ENCODE results near the gene LAMC1. TPM values are rescaled to one million over a fixed set of nuclear protein-coding genes. Genes with fewer than 3 reads are reported as not detected.

Gene LAMC1
- 361 and 394 TPM in 2 replicates for total RNA-seq (2012; rRNA removed)
- 223 and 249 TPM in 2 replicates for polyA plus RNA-seq (2012; rRNA removed)
- polyA plus RNA-seq (2012; cell fraction: cytosol; rRNA removed), result 90.5 and 125 TPM in 2 replicates
- 105 and 251 TPM in 2 replicates for polyA plus RNA-seq (2012; cell fraction: nucleus; rRNA removed; ENCODE audit: low replicate concordance)
- percentile 98 among the genes with signal in this experiment for Bru-seq, nascent RNA
- BruChase-seq, experiment 1, labeled RNA remaining after a 6-hour chase, result percentile 97 among the genes with signal in this experiment
- percentile 96 among the genes with signal in this experiment for BruChase-seq, experiment 2, labeled RNA remaining after a 2-hour chase
- long read RNA-seq, full-length matches to known transcripts, result 164 of 500 reads
- long read RNA-seq, partial matches to known transcripts, result 316 of 500 reads
- long read RNA-seq, other reads (novel, unspliced or antisense), result 20 of 500 reads

- peak within 1 kb of the TSS; percentile 89 for H2AFZ ChIP-seq (replicated peaks; ENCODE audit: low read length, poor library complexity)
- H3K79me1 ChIP-seq (ENCODE audit: low read depth in 1 of 2, low read length in 2 of 2), result peaks cover 0 to 20% of the 10 kb centered on the region in 2 experiments; a peak in 2 of 4 replicates
- POLR2A ChIA-PET (ENCODE audit: unreplicated experiment), result no interaction called here
- H2BK5ac ChIP-seq (ENCODE audit: low read depth, low read length, poor library complexity, severe bottlenecking), result peak within 1 kb of the TSS; percentile 97
- dilution Hi-C loops (cut with HindIII; ENCODE audit: low sequenced_read_pairs, unreplicated experiment), result no loop called here
- peaks cover 33% of the 10 kb centered on the region for H4K20me1 ChIP-seq (ENCODE audit: insufficient read depth, low read length)
- no peak for TF ChIP-seq RAD21 (IDR thresholded peaks at IDR 0.05; ENCODE audit: low read length)
- TF ChIP-seq MAFK (IDR thresholded peaks at IDR 0.05; ENCODE audit: low read depth, low read length), result no peak
- TF ChIP-seq NFE2L2 (IDR thresholded peaks at IDR 0.05; ENCODE audit: low read depth, low read length), result no peak
- TF ChIP-seq CTCF (conservative IDR thresholded peaks at IDR 0.05; ENCODE audit: low read depth, low read length), result 0 out of 2 replicates have a peak, but pooled peaks have one; percentile 14
- TF ChIP-seq CEBPB (IDR thresholded peaks at IDR 0.05; ENCODE audit: low read depth, low read length), result no peak
- TF ChIP-seq MAZ (IDR thresholded peaks at IDR 0.05; ENCODE audit: borderline replicate concordance, low read depth, low read length), result peak; percentile 90
- TF ChIP-seq BHLHE40 (IDR thresholded peaks at IDR 0.05; ENCODE audit: low read depth, low read length), result no peak
- intact Hi-C loops (cut with micrococcal nuclease), result loop anchor here (2.0 to 5.0 kb wide), 3 partner anchors 38 to 449 kb away; partner anchors contain the start of gene SMG7
- H4K5ac ChIP-seq (ENCODE audit: low read depth, low read length), result peak within 1 kb of the TSS; percentile 51
- peak within 1 kb of the TSS; percentile 41; the same call in 1 of the 2 replicates for H2BK20ac ChIP-seq (ENCODE audit: low read depth, low read length)
- no peaks in the 10 kb centered on the region for H3K9me1 ChIP-seq (ENCODE audit: insufficient read depth, low read length)
- CTCF ChIA-PET, result no interaction called here
- ATAC-seq (ENCODE audit: low read depth) (peak; percentile 80), DNase-seq (peak; percentile 80)
- peak within 1 kb of the TSS; percentile 84 for H3K27ac ChIP-seq (ENCODE audit: insufficient read depth, low read length)
- peak within 1 kb of the TSS; percentile 88 for H3K56ac ChIP-seq (ENCODE audit: extremely low read depth, insufficient read depth, low read length)
- in situ Hi-C loops (cut with MboI; ENCODE audit: low sequenced_read_pairs), result loop anchor here (5.0 to 10.0 kb wide), 2 partner anchors 66 to 212 kb away; no protein-coding TSS in a partner anchor
- peak within 1 kb of the TSS; percentile 93 for H3K4ac ChIP-seq (ENCODE audit: low read depth, low read length)
- BruUV-seq (replicated peaks), result no TSS peak
- H2BK15ac ChIP-seq (ENCODE audit: low read depth, low read length), result peak within 1 kb of the TSS; percentile 91; the same call in 1 of the 3 replicates
- peak within 1 kb of the TSS; percentile 83 for H3K23ac ChIP-seq (ENCODE audit: low read depth, low read length)
- H3K4me3 ChIP-seq (ENCODE audit: insufficient read depth, low read depth, low read length), result peak within 1 kb of the TSS; percentile 84
- H3K4me2 ChIP-seq (ENCODE audit: low read depth, low read length), result peak within 1 kb of the TSS; percentile 82
- H3K9ac ChIP-seq (ENCODE audit: low read depth, low read length), result peak within 1 kb of the TSS; percentile 95
- H3K14ac ChIP-seq (replicated peaks; ENCODE audit: low read depth, low read length), result peak within 1 kb of the TSS; percentile 88
- 0% methylated on average over 20 of the region's 65 CpGs; no CpG with 5 or more reads in 1 of the 2 experiments for WGBS, 2 experiments (ENCODE audit: extremely low coverage in 2 of 2, insufficient read length in 1 of 2)
- H4K8ac ChIP-seq (ENCODE audit: low read depth in 2 of 2, low read length in 2 of 2), result peak within 1 kb of the TSS; percentile 43 to 92; a peak in 3 of 4 replicates
- peaks cover 4% of the 10 kb centered on the region for H3K4me1 ChIP-seq (ENCODE audit: control insufficient read depth, insufficient read depth, low read length)
- no peaks in the 10 kb centered on the region for H3K9me3 ChIP-seq (ENCODE audit: control insufficient read depth, insufficient read depth, low read length)
- H4K91ac ChIP-seq (ENCODE audit: insufficient read depth, low read depth, low read length), result peak within 1 kb of the TSS; percentile 77
- peak within 1 kb of the TSS; percentile 74 for H2AK5ac ChIP-seq (ENCODE audit: low read depth, low read length)
- peak within 1 kb of the TSS; percentile 73 for H3K18ac ChIP-seq (ENCODE audit: low read depth, low read length)
- no peaks in the 10 kb centered on the region for H3K36me3 ChIP-seq (ENCODE audit: control insufficient read depth, insufficient read depth, low read length)
- peak within 1 kb of the TSS; percentile 99 for H2AK9ac ChIP-seq (replicated peaks; ENCODE audit: low read depth, low read length, poor library complexity)
- peak within 1 kb of the TSS; percentile 85 for H2BK120ac ChIP-seq (ENCODE audit: low read depth, low read length)
- H3K27me3 ChIP-seq (ENCODE audit: control insufficient read depth, insufficient read depth, low read length), result no peaks in the 10 kb centered on the region
These were observed at the start of gene LAMC1 for GRCh38 chr1:183023146-183023600. Gene LAMC1, plus strand, starts transcription at chr1:183023420. Its CDS starts 297 bp downstream, at chr1:183023717.

Measured in IMR-90 (cell line).